Vagina (tissue), 2 donors: ENCODE measurements around the gene PRKAR1B. TPM values are rescaled to one million over a fixed set of nuclear protein-coding genes. Genes with fewer than 3 reads are reported as not detected.

Experiments
- DNase-seq, 2 donors: peaks; one replicate each; pipeline ENCODE4 v3.0.0-alpha.2; 2017; ENCODE audit errors: extremely low spot score in 2 of 2
- H3K27ac ChIP-seq: fragments of 200-600 bp; sonication (generic); one replicate; pipeline ENCODE4 v1.5.1; 2019
- H3K27me3 ChIP-seq: fragments of 200-600 bp; sonication (generic); one replicate; pipeline ENCODE4 v1.5.1; 2019
- H3K36me3 ChIP-seq, 2 donors: fragments of 200-600 bp; sonication (generic); one replicate each; pipeline ENCODE4 v1.5.1; 2017 to 2019
- H3K4me1 ChIP-seq: fragments of 200-600 bp; sonication (generic); one replicate; pipeline ENCODE4 v1.5.1; 2019
- H3K4me3 ChIP-seq, 2 donors: fragments of 200-600 bp; sonication (generic); 1 replicate in 1 of 2; 2 replicates in 1 of 2; pipeline ENCODE4 v1.5.1; 2016 to 2019
- H3K9me3 ChIP-seq: fragments of 200-600 bp; sonication (generic); one replicate; pipeline ENCODE4 v1.5.1; 2019
- CTCF ChIP-seq, 3 experiments: fragments of 450-650 bp in 2 of 3; fragments of 200-600 bp in 1 of 3; sonication (generic) in 1 of 3; IDR thresholded peaks; one replicate each; pipeline ENCODE4 v1.5.1; 2017 to 2019; ENCODE audit warnings: antibody characterized with exemption in 3 of 3, mild to moderate bottlenecking in 2 of 3, moderate library complexity in 2 of 3
- POLR2A ChIP-seq, 2 donors: fragments of 450-650 bp; IDR thresholded peaks; one replicate each; pipeline ENCODE4 v1.6.1; 2017; ENCODE audit warnings: antibody characterized with exemption in 2 of 2, mild to moderate bottlenecking in 2 of 2, moderate library complexity in 2 of 2
- POLR2AphosphoS5 ChIP-seq, 2 donors: sonication (generic); formaldehyde crosslinking; IDR thresholded peaks; one replicate each; pipeline ENCODE4 v1.9.0; 2017; ENCODE audit warnings: antibody characterized with exemption in 2 of 2, mild to moderate bottlenecking in 2 of 2, low read depth in 1 of 2; ENCODE audit not compliant: insufficient read depth in 1 of 2
- intact Hi-C: fragments of 100-400 bp; cut with DNase I; formaldehyde crosslinking; loops from one replicate; pipeline ENCODE4 v1.15.1; 2023
- total RNA-seq: library from RNA; depleted of rRNA; stranded (reverse); fragments of >200 nt; gene quantifications from one replicate; pipeline ENCODE4 v1.2.3, GENCODE V29; 2016

The PRKAR1B gene
- total RNA-seq, 1 donor from 2014 or later: 31.4 TPM

GRCh38 chr7:684416-684815 is 42.7 kb downstream of the PRKAR1B start:
- no peak overlapping the region for H3K4me3 ChIP-seq
- H3K27me3 ChIP-seq: no peaks in the 10 kb centered on the region
- H3K36me3 ChIP-seq: peaks cover 0 to 8% of the 10 kb centered on the region in 2 donors
- H3K4me1 ChIP-seq: no peaks in the 10 kb centered on the region
- H3K9me3 ChIP-seq: peaks cover 27% of the 10 kb centered on the region
- TF ChIP-seq POLR2AphosphoS5 (IDR thresholded peaks at IDR 0.05; ENCODE audit: insufficient read depth in 1 of 2, low read depth in 1 of 2) (no peak), POLR2A (IDR thresholded peaks at IDR 0.05) (no peak), CTCF (IDR thresholded peaks at IDR 0.05) (no peak)
- no peak overlapping the region for H3K27ac ChIP-seq
- intact Hi-C loops: no loop called here
- DNase-seq: no peak

GRCh38 chr7:683526-684205 is 43.4 kb downstream of the PRKAR1B start:
- Histone ChIP-seq H3K27me3 (no peaks in the 10 kb centered on the region), H3K36me3 (peaks cover 0 to 8% of the 10 kb centered on the region in 2 donors), H3K9me3 (peaks cover 21% of the 10 kb centered on the region), H3K4me3 (no peak overlapping the region), H3K4me1 (no peaks in the 10 kb centered on the region), H3K27ac (no peak overlapping the region)
- TF ChIP-seq CTCF (IDR thresholded peaks at IDR 0.05): no peak
- no peak for TF ChIP-seq POLR2A (IDR thresholded peaks at IDR 0.05)
- no peak for TF ChIP-seq POLR2AphosphoS5 (IDR thresholded peaks at IDR 0.05; ENCODE audit: insufficient read depth in 1 of 2, low read depth in 1 of 2)
- intact Hi-C loops: no loop called here
- DNase-seq: no peak

- DNase-seq: no peak
- intact Hi-C loops: no loop called here
- H3K27ac ChIP-seq: no peak overlapping the region
- H3K36me3 ChIP-seq: peaks cover 0 to 8% of the 10 kb centered on the region in 2 donors
- TF ChIP-seq POLR2A (IDR thresholded peaks at IDR 0.05) (no peak), CTCF (IDR thresholded peaks at IDR 0.05) (no peak), POLR2AphosphoS5 (IDR thresholded peaks at IDR 0.05; ENCODE audit: insufficient read depth in 1 of 2, low read depth in 1 of 2) (no peak)
- peaks cover 14% of the 10 kb centered on the region for H3K9me3 ChIP-seq
- no peak overlapping the region for H3K4me3 ChIP-seq
- no peaks in the 10 kb centered on the region for H3K27me3 ChIP-seq
- no peaks in the 10 kb centered on the region for H3K4me1 ChIP-seq
Observed at GRCh38 chr7:682810-683209, 44.3 kb downstream of the PRKAR1B start.

GRCh38 chr7:681551-682307 is 45.4 kb downstream of the PRKAR1B start:
- no peak overlapping the region for H3K27ac ChIP-seq
- no peak for DNase-seq
- intact Hi-C loops: no loop called here

More at GRCh38 chr7:681551-682307, 45.4 kb downstream of the PRKAR1B start:
- Histone ChIP-seq H3K4me3 (no peak overlapping the region), H3K36me3 (peaks cover 0 to 8% of the 10 kb centered on the region in 2 donors), H3K9me3 (peaks cover 13% of the 10 kb centered on the region), H3K4me1 (no peaks in the 10 kb centered on the region), H3K27me3 (no peaks in the 10 kb centered on the region)
- TF ChIP-seq POLR2AphosphoS5 (IDR thresholded peaks at IDR 0.05; ENCODE audit: insufficient read depth in 1 of 2, low read depth in 1 of 2) (no peak), CTCF (IDR thresholded peaks at IDR 0.05) (no peak), POLR2A (IDR thresholded peaks at IDR 0.05) (no peak)
